ENCODE results near the gene DPP7. TPM values are rescaled to one million over a fixed set of nuclear protein-coding genes. Genes with fewer than 3 reads are reported as not detected.
"Not testable (repeated sequence)": the region's sequence is repeated elsewhere in the genome, so short reads cannot be mapped to it uniquely, and the experiment has no call there.

Gene DPP7
- total and polyA plus RNA-seq, 4 experiments from 2014 or later: 135 to 362 (median 282) TPM

GRCh38 chr9:137127301-137128157 lies 13.0 kb upstream of the DPP7 start:
- CTCF ChIA-PET (ENCODE audit: partially characterized antibody): interaction anchor here (0.7 to 2.1 kb wide), 4 partner anchors 32 to 376 kb away, joined by 3 to 7 read pairs (median 4); partner anchors contain the start of gene RNF224
- H3K4me1 Mint-ChIP-seq: peaks cover 25 to 38% (median 30%) of the 10 kb centered on the region in 4 donors

GRCh38 chr9:137126786-137127185 lies 12.3 kb upstream of the DPP7 start:
- Mint-ChIP-seq H3K36me3 (peaks cover 0 to 6% of the 10 kb centered on the region in 2 donors), H3K9me3 (peaks cover 0 to 10% (median 1%) of the 10 kb centered on the region in 8 donors), H3K4me1 (peaks cover 25 to 40% (median 33%) of the 10 kb centered on the region in 4 donors), H3K27me3 (no peaks in the 10 kb centered on the region), H3K27ac (peak overlapping the region; percentile 92 to 99 (median 96)), H3K4me3 (peak overlapping the region; percentile 84 to 97 (median 94))
- H3K27ac ChIP-seq (ENCODE audit: low read depth, low read length): peak overlapping the region; percentile 80
- H3K27me3 ChIP-seq (ENCODE audit: insufficient read depth, low read length): no peaks in the 10 kb centered on the region
- no peaks in the 10 kb centered on the region for H3K9me3 ChIP-seq (ENCODE audit: control insufficient read depth in 1 of 2, low read length in 2 of 2)
- DNase-seq: no peak
- ChIA-PET POLR2A (ENCODE audit: partially characterized antibody) (interaction anchor here (0.6 to 2.1 kb wide), 9 partner anchors 30 to 586 kb away, joined by 3 to 22 read pairs (median 5); partner anchors contain the start of genes ANAPC2, CYSRT1, MAN1B1 and NDOR1), CTCF (ENCODE audit: partially characterized antibody) (interaction anchor here (0.7 to 2.1 kb wide), 3 partner anchors 31 to 110 kb away, joined by 3 to 7 read pairs (median 5); no protein-coding TSS in a partner anchor)
- no peaks in the 10 kb centered on the region for H3K36me3 ChIP-seq (ENCODE audit: insufficient read depth, low read length)
- peaks cover 31% of the 10 kb centered on the region for H3K4me1 ChIP-seq (ENCODE audit: insufficient read depth, low read length)
- intact Hi-C loops (cut with micrococcal nuclease): no loop called here
- H3K4me3 ChIP-seq (ENCODE audit: low read length in 2 of 2): peak overlapping the region in 1 of 2 donors; percentile 43

More at GRCh38 chr9:137127301-137128157, 13.0 kb upstream of the DPP7 start:
- Mint-ChIP-seq H3K27ac (peak overlapping the region; percentile 92 to 99 (median 96)), H3K4me3 (peak overlapping the region; percentile 84 to 97 (median 94)), H3K27me3 (no peaks in the 10 kb centered on the region), H3K9me3 (peaks cover 0 to 10% (median 1%) of the 10 kb centered on the region in 8 donors), H3K36me3 (peaks cover 0 to 6% of the 10 kb centered on the region in 2 donors)
- H3K4me1 ChIP-seq (ENCODE audit: insufficient read depth, low read length): peaks cover 31% of the 10 kb centered on the region
- no peaks in the 10 kb centered on the region for H3K36me3 ChIP-seq (ENCODE audit: insufficient read depth, low read length)
- intact Hi-C loops (cut with micrococcal nuclease): loop anchor here (2.0 kb wide), 3 partner anchors 41 to 95 kb away; partner anchors contain the start of genes MAN1B1, RNF208 and TPRN
- H3K4me3 ChIP-seq (ENCODE audit: low read length in 2 of 2): peak overlapping the region; percentile 9 to 43
- no peaks in the 10 kb centered on the region for H3K9me3 ChIP-seq (ENCODE audit: control insufficient read depth in 1 of 2, low read length in 2 of 2)
- peak; percentile 40 to 56 (median 46) for DNase-seq
- H3K27ac ChIP-seq (ENCODE audit: low read depth, low read length): peak overlapping the region; percentile 80
- POLR2A ChIA-PET (ENCODE audit: partially characterized antibody): interaction anchor here (0.6 to 2.9 kb wide), 16 partner anchors 11 to 127 kb away, joined by 3 to 22 read pairs (median 4); partner anchors contain the start of genes ANAPC2, CYSRT1, MAN1B1 and NDOR1
- H3K27me3 ChIP-seq (ENCODE audit: insufficient read depth, low read length): no peaks in the 10 kb centered on the region

DNA sequence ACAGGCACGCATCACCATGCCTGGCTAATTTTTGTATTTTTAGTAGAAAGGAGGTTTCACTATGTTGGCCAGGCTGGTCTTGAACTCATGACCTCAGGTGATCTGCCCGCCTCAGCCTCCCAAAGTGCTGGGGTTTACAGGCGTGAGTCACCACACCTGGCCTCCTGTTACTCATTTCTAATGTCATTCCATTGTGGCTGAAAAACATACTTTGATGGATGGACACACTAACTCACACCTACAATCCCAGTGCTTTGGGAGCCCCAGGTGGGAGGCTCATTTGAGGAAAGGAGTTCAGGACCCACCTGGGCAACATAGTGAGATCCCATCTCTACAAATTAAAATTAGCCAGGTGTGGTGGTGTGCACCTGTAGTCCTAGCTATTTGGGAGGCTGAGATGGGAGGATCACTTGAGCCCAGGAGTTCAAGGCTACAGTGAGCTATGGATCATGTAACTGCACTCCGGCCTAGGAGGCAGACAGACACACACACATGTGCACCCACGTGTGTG lies 9.5 kb upstream of the DPP7 start:
- peaks cover 25% of the 10 kb centered on the region for H3K4me1 ChIP-seq (ENCODE audit: insufficient read depth, low read length)
- H3K27ac Mint-ChIP-seq; H3K4me3 Mint-ChIP-seq; H3K4me3 ChIP-seq (ENCODE audit: low read length in 2 of 2); intact Hi-C loops (cut with micrococcal nuclease); H3K36me3 Mint-ChIP-seq; H3K27ac ChIP-seq (ENCODE audit: low read depth, low read length); H3K27me3 ChIP-seq (ENCODE audit: insufficient read depth, low read length); H3K36me3 ChIP-seq (ENCODE audit: insufficient read depth, low read length); DNase-seq; H3K27me3 Mint-ChIP-seq; H3K9me3 ChIP-seq (ENCODE audit: control insufficient read depth in 1 of 2, low read length in 2 of 2); H3K9me3 Mint-ChIP-seq: not testable (repeated sequence)
- ChIA-PET CTCF (ENCODE audit: partially characterized antibody) (interaction anchor here (1.2 to 2.1 kb wide), 4 partner anchors 52 to 116 kb away, joined by 3 to 14 read pairs (median 6); partner anchors contain the start of gene RNF224), POLR2A (ENCODE audit: partially characterized antibody) (interaction anchor here (1.8 kb wide), 1 partner anchor 38 kb away, joined by 5 read pairs; the partner anchor contains the start of gene MAN1B1)
- H3K4me1 Mint-ChIP-seq: peaks cover 25 to 41% (median 30%) of the 10 kb centered on the region in 4 donors

GRCh38 chr9:137123468-137123837 lies 8.9 kb upstream of the DPP7 start:
- H3K27me3 Mint-ChIP-seq: no peaks in the 10 kb centered on the region
- H3K4me3 ChIP-seq (ENCODE audit: low read length in 2 of 2): no peak overlapping the region
- POLR2A ChIA-PET (ENCODE audit: partially characterized antibody): interaction anchor here (1.8 to 1.9 kb wide), 2 partner anchors 37 to 104 kb away, joined by 4 to 5 read pairs; partner anchors contain the start of genes MAN1B1 and RNF224
- no peak for DNase-seq
- no peak overlapping the region for H3K4me3 Mint-ChIP-seq
- H3K4me1 ChIP-seq (ENCODE audit: insufficient read depth, low read length): peaks cover 20% of the 10 kb centered on the region
- intact Hi-C loops (cut with micrococcal nuclease): no loop called here
- no peaks in the 10 kb centered on the region for H3K36me3 ChIP-seq (ENCODE audit: insufficient read depth, low read length)
- H3K9me3 Mint-ChIP-seq: peaks cover 0 to 2% (median 0%) of the 10 kb centered on the region in 8 donors
- H3K9me3 ChIP-seq (ENCODE audit: control insufficient read depth in 1 of 2, low read length in 2 of 2): no peaks in the 10 kb centered on the region
- no peaks in the 10 kb centered on the region for H3K36me3 Mint-ChIP-seq
- peaks cover 20 to 38% (median 25%) of the 10 kb centered on the region in 4 donors for H3K4me1 Mint-ChIP-seq
- no peaks in the 10 kb centered on the region for H3K27me3 ChIP-seq (ENCODE audit: insufficient read depth, low read length)
- H3K27ac ChIP-seq (ENCODE audit: low read depth, low read length): no peak overlapping the region
- CTCF ChIA-PET (ENCODE audit: partially characterized antibody): interaction anchor here (1.2 to 2.1 kb wide), 5 partner anchors 8 to 116 kb away, joined by 3 to 14 read pairs (median 4); partner anchors contain the start of gene RNF224
- no peak overlapping the region for H3K27ac Mint-ChIP-seq

- DNase-seq; H3K9me3 Mint-ChIP-seq; H3K27ac ChIP-seq (ENCODE audit: low read depth, low read length); H3K27me3 Mint-ChIP-seq; H3K27me3 ChIP-seq (ENCODE audit: insufficient read depth, low read length); H3K4me3 Mint-ChIP-seq; H3K36me3 Mint-ChIP-seq; intact Hi-C loops (cut with micrococcal nuclease); H3K4me3 ChIP-seq (ENCODE audit: low read length in 2 of 2); H3K36me3 ChIP-seq (ENCODE audit: insufficient read depth, low read length); H3K9me3 ChIP-seq (ENCODE audit: control insufficient read depth in 1 of 2, low read length in 2 of 2): not testable (repeated sequence)
- H3K4me1 ChIP-seq (ENCODE audit: insufficient read depth, low read length): peaks cover 15% of the 10 kb centered on the region
- ChIA-PET CTCF (ENCODE audit: partially characterized antibody) (interaction anchor here (0.7 to 2.1 kb wide), 6 partner anchors 8 to 114 kb away, joined by 3 to 14 read pairs (median 4); partner anchors contain the start of gene RNF224), POLR2A (ENCODE audit: partially characterized antibody) (interaction anchor here (0.5 to 1.9 kb wide), 4 partner anchors 9 to 104 kb away, joined by 3 to 5 read pairs (median 4); partner anchors contain the start of genes MAN1B1, RNF224 and TPRN)
- Mint-ChIP-seq H3K4me1 (peaks cover 15 to 32% (median 20%) of the 10 kb centered on the region in 4 donors), H3K27ac (peak overlapping the region in 1 of 7 donors; percentile 13)
Measured at GRCh38 chr9:137122796-137123467, 8.4 kb upstream of the DPP7 start.

DNA sequence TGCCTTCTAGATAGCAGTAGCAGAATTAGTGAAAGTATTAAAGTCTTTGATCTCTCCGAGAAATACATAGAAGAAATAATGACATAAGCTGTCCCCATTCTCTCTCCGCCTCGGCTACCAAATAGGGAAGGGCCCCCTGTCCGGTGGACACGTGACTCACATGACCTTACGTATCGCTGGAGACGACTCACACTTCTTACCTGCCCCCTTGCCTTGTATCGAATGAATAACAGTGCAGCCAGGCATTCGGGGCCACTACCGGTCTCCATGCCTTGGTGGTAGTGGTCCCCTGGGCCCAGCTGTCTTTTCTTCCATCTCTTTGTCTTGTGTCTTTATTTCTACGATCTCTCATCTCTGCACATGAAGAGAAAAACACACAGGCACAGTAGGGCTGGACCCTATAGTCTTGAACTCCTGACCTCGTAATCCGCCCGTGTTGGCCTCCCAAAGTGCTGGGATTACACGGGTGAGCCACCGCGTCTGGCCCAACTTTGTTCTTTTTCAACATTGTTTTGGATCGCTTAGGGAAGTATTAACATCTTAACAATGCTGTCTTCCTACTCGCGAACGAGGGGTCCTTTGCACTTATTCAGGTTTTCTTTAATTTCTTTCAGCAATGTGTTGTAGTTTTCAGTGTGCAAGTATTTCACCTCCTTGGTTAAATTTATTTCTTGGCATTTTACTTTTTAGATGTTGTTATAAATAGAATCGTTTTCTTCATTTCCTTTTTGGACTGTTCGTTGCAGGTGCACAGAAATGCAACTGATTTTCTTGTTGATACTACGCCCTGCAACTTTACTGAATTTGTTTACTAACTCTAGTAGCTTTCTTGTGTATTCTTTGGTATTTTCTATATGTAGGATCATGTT lies 7.6 kb upstream of the DPP7 start:
- H3K27ac Mint-ChIP-seq: peak overlapping the region in 2 of 7 donors; percentile 13 to 69
- H3K36me3 Mint-ChIP-seq: not testable (repeated sequence)
- intact Hi-C loops (cut with micrococcal nuclease): loop anchor here (2.0 kb wide), 1 partner anchor 53 kb away; no protein-coding TSS in a partner anchor

More for the DNA sequence above, 7.6 kb upstream of the DPP7 start:
- H3K27me3 ChIP-seq (ENCODE audit: insufficient read depth, low read length); H3K4me3 ChIP-seq (ENCODE audit: low read length in 2 of 2); H3K4me1 ChIP-seq (ENCODE audit: insufficient read depth, low read length); H3K36me3 ChIP-seq (ENCODE audit: insufficient read depth, low read length); H3K27me3 Mint-ChIP-seq; H3K9me3 Mint-ChIP-seq; H3K4me3 Mint-ChIP-seq; H3K9me3 ChIP-seq (ENCODE audit: control insufficient read depth in 1 of 2, low read length in 2 of 2); DNase-seq; H3K27ac ChIP-seq (ENCODE audit: low read depth, low read length): not testable (repeated sequence)
- CTCF ChIA-PET (ENCODE audit: partially characterized antibody): interaction anchor here (0.7 to 2.1 kb wide), 6 partner anchors 8 to 115 kb away, joined by 3 to 14 read pairs (median 4); partner anchors contain the start of gene RNF224
- H3K4me1 Mint-ChIP-seq: peaks cover 8 to 25% (median 13%) of the 10 kb centered on the region in 4 donors
- POLR2A ChIA-PET (ENCODE audit: partially characterized antibody): interaction anchor here (0.5 to 1.9 kb wide), 4 partner anchors 9 to 298 kb away, joined by 3 to 4 read pairs (median 4); partner anchors contain the start of genes RNF224 and TPRN

Data from CD4-positive, alpha-beta memory T cell (primary cell).